DMS53 (cell line): ENCODE measurements around the gene MAML2.

ENCODE experiments used
- DNase-seq: peaks from one replicate; lab custom pipeline; 2025; lab: John Stamatoyannopoulos, UW

Gene MAML2

GRCh38 chr11:96241331-96241841 lies 101.6 kb downstream of the MAML2 start:
- peak; percentile 73 for DNase-seq

GRCh38 chr11:96238563-96239135 lies 104.3 kb downstream of the MAML2 start:
- no peak for DNase-seq

GRCh38 chr11:96237766-96238266 lies 105.2 kb downstream of the MAML2 start:
- DNase-seq = peak; percentile 34

GRCh38 chr11:96235751-96236150 lies 107.2 kb downstream of the MAML2 start:
- DNase-seq = no peak

- no peak for DNase-seq
Measured at GRCh38 chr11:96234866-96235441, 108.0 kb downstream of the MAML2 start.

DNA sequence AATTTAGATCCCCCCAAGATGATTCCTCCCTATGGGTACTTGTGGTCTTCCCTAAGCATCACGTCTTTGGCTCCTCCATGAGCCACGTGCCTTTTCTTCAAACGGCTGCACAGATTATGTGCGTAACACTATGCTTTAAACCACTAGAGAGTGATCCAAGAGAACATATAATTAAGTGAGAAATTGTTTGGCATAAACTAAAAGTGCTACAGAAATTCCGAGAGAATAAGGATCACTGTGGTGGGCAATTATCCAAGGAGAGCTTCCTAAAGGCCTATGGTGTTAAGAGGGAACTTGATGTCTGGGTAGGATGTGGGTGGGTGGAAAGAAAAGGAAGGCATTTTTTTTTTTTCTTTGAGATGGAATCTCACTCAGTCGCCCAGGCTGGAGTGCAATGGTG lies 110.9 kb downstream of the MAML2 start:
- no peak for DNase-seq

DNA sequence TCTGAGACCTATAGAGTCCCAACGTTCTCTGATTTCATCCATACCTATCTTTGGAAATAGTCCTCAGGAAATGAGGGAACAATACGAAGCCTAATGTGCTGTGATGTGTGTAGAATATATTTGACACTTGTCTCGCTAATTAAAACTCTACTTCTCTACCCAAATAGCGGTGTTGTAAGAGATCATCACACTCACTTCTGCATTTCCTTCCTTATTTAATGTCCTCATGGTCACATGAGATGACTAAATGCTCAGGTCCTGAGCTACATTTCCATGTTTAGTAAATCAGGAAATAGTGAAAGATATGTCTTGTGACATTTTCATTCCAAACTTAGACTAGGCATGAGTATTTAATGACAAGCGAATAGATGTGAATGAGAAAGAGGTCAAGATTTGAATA lies 112.3 kb downstream of the MAML2 start:
- DNase-seq = no peak

DNA sequence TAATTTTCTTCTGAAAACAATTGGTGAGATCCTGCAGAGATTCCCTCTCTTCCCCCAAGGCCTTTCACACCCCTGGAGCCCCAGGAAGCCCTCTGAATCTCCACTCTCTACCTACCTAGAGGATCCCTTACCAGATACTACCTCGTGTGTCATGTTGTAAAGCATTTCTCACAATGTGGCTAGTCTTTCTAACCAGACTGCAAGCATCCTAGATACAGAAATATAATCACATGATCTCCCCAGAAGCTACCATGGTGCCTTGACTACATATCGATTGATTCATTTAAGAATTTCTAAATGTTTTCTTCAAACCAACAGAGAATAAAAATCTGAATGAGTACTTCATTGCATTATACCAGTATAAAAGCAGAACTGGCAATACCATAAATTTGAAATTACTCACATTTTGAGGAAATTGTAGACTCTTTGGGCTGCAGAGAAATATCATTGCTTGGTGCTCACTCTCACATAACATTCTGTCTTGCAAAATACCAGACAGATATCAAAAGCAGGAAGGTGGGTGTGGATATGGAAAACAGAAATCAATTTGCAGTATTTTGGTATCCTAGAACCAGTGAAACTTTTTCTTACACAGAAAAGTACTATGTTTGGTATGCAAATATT lies 113.5 kb downstream of the MAML2 start:
- DNase-seq = no peak

DNA sequence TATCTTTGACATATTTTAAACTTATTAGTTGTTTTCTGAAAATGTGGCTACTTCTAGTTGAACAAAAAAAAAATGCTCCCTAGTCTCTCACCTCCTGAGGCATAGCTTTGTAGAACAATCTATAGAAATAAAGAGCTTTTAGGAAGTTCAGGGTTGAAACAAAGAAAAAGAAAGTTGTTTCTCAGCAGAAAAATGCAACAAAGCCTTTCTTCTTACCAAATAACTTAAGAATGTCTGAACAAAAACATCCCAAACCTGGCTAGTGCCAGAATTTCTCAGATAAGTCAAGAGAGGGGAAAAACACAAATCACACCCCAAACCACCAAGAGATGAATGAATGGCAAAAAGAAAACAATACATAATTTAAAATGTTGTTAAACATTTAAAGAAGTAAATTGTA lies 114.1 kb downstream of the MAML2 start:
- DNase-seq = no peak

DNA sequence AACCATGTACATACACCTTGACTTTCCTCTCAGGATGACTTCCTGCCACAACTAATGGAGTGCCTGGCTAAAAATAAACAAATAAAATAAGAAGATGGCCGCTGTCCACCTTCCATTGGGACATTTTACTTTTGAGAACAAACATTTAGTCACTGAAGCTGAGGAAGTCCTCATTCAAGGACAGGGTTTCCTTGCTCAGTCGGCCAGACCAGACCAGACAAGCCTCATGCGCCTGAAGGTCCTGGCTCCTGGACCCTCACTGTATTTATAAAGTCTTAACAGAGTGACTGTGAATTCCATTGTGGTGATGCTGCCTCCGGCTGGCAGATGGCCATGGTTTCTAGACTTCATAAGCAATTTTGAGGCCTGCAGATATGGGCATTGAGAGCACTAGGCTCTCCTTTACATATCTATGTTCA lies 114.5 kb downstream of the MAML2 start:
- no peak for DNase-seq

- DNase-seq = no peak
Measured at GRCh38 chr11:96227244-96227643, 115.8 kb downstream of the MAML2 start.

DNA sequence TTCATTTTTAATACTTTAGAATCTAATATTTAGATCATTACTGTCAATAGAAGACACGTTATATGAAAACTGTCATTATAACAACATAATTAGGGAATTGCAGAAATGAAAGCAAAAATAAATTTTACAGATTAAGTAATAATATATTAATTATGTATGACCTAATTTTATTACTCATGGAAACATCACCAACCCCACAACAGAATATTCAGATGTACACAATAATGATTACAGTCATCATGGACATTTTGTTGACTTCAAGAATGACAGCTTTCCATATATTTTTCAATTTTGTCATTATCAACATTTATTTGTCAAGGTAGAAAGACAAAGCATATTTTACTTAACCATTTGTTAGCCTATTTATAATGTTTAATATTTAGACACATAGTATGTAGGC lies 119.9 kb downstream of the MAML2 start:
- DNase-seq = no peak

DNA sequence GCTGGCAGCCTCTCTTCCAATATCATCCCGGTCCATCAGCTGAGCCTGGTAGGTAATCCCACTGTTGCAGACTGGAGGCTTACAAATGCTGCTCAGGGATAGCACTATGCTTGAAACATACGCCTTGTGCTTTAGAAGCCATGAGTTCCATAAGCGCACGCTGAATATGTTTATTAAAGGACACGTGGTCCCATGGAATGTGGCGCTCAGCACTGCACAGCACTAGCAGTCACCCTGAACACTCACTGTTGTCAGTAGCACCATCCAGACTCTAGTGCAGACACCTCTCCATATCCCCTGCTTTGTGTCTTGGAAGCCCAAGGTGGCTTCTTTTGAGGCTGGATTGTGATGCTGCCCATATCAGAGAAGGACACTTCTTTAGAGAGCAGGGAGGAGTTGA lies 120.9 kb downstream of the MAML2 start:
- DNase-seq = no peak

DNA sequence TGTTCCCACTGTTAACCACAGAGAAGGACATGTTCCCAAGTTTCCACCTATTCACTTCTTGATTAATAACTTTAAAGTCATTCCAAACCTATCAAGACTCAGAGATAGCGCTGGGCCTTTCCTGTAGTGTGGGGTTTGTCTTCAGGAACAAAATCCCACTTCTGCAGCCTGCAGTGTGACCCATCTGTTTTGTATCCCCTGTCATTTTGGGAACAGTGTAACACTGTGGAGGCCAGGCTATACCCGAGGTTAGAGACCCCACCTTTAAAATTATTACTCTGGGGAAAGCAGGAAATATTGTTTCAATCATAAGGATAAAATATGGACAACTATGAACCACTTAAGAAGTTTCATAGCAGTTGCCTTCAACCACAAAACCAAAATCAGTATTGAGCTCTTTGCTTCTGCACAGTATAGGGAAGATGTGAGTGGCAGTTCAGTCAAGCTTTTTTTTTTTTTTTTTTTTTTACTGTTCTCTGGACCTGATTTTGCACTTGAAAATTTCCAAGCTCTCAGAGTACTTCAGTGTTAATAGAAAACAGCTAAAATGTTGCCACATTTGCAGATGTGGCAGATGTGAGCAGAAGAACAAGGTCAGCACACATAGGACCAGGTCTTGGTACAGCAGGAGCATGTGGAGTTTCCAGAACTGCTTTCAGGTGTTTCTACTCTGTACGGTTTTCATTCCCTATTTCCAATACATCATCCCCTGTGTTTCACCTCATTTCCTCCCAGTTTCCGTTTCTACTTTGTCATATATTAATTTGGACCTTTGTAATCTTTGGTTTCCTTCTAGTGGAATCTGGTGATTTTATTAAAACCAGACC lies 121.5 kb downstream of the MAML2 start:
- DNase-seq = no peak

- DNase-seq = no peak
Measured at GRCh38 chr11:96219981-96220623, 122.9 kb downstream of the MAML2 start.

- DNase-seq = no peak
Measured at GRCh38 chr11:96218901-96219300, 124.1 kb downstream of the MAML2 start.

GRCh38 chr11:96218006-96218405 lies 125.0 kb downstream of the MAML2 start:
- no peak for DNase-seq

- no peak for DNase-seq
Measured at GRCh38 chr11:96217206-96217605, 125.8 kb downstream of the MAML2 start.

GRCh38 chr11:96215826-96216225 lies 127.2 kb downstream of the MAML2 start:
- no peak for DNase-seq

DNA sequence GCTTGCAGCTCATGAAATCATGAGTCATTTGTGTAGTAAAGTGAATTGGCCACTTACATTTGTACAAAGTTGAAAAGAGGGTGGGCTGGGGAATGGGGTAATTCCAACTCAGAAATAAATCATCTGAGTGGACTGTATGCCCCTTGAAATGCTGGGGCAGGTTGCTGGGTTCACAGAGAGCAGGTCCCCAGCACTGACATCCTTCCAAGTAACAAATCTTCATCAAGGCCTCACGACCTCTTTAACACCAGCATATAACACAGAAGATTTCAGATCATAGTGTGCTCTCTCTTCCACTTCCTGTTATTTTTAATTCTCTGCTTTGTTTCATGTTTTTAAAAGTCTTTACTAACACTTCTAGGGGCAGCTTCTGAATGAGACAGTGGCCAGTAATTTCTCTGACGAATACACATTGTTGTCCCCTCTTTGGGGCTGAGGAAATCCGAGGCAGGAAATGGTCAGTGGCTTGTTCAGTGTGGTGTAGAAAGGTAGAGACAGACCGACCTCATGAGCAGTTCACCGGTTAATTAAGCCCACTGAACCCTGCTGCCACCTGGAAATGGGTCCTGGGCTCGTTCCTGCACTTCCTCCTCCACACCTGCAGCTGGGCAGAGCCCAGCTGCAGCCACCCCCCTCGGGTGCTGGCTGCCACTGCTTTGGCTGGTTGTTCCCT lies 127.7 kb downstream of the MAML2 start:
- peak; percentile 25 for DNase-seq

- DNase-seq = no peak
Measured at GRCh38 chr11:96214777-96215109, 128.3 kb downstream of the MAML2 start.

GRCh38 chr11:96213500-96213899 lies 129.5 kb downstream of the MAML2 start:
- DNase-seq = no peak
